ENCODE measurements around the gene TNFAIP2. TPM values are rescaled to one million over a fixed set of nuclear protein-coding genes. Genes with fewer than 3 reads are reported as not detected.
"Not testable (repeated sequence)": the region's sequence is repeated elsewhere in the genome, so short reads cannot be mapped to it uniquely, and the experiment has no call there.

The TNFAIP2 gene
- total and polyA plus RNA-seq, 2 experiments from 2014 or later: 9.6 to 51.8 TPM

DNA sequence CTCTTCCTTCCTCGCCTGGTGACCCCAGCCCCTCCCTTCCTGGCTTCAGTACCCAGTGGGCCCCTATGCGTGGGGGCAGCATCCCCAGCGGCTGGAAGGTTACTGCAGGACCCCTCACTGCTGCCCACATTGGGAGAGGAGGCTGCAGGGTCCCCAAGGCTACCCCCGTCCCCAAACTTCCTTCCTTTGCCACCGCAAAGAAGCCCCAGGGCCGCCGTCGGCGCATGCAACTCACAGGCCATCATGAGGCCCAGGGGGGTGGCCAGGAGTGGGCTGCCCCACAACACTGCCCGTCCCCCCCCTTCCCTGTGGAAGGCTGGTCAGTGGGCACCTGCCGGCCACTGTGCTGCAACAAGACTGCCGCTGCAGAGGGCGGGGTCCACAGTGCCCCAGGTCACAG lies 9.5 kb upstream of the TNFAIP2 start:
- H3F3A ChIP-seq (ENCODE audit: insufficient read depth): no peaks in the 10 kb centered on the region
- no peak overlapping the region for H3K9ac ChIP-seq
- DNase-seq: no peak
- H2AFZ ChIP-seq: no peak overlapping the region
- 96 to 97% methylated on average over 7 to 12 of the region's 13 CpGs for WGBS, 2 experiments (ENCODE audit: low coverage in 1 of 2, low lambda C conversion rate in 2 of 2, missing lambda C conversion rate in 2 of 2)
- H3K36me3 ChIP-seq (ENCODE audit: low read depth): no peaks in the 10 kb centered on the region
- no peak overlapping the region for H3K4me2 ChIP-seq (ENCODE audit: unreplicated experiment)
- no peaks in the 10 kb centered on the region for H3K27me3 ChIP-seq (replicated peaks; ENCODE audit: insufficient read depth)
- H3K4me1 ChIP-seq (ENCODE audit: insufficient read depth): no peaks in the 10 kb centered on the region
- H3K79me2 ChIP-seq (ENCODE audit: insufficient read depth): no peaks in the 10 kb centered on the region
- H3K9me2 ChIP-seq (ENCODE audit: insufficient read depth): no peaks in the 10 kb centered on the region
- no peak for TF ChIP-seq EZH2phosphoT487 (IDR thresholded peaks at IDR 0.05; ENCODE audit: insufficient read depth, low read depth)
- no peak for TF ChIP-seq EZH2 (IDR thresholded peaks at IDR 0.05; ENCODE audit: insufficient read depth, poor library complexity, severe bottlenecking)
- H3K4me3 ChIP-seq: no peak overlapping the region
- no peaks in the 10 kb centered on the region for H4K20me1 ChIP-seq (ENCODE audit: insufficient read depth)
- H3K9me3 ChIP-seq (ENCODE audit: low read depth): no peaks in the 10 kb centered on the region
- H3K27ac ChIP-seq: no peak overlapping the region
- in situ Hi-C loops (cut with MboI): no loop called here

GRCh38 chr14:103115086-103115679 lies 8.1 kb upstream of the TNFAIP2 start:
- H3K27ac ChIP-seq; in situ Hi-C loops (cut with MboI); H4K20me1 ChIP-seq (ENCODE audit: insufficient read depth); H3K4me1 ChIP-seq (ENCODE audit: insufficient read depth); H3F3A ChIP-seq (ENCODE audit: insufficient read depth); H3K9ac ChIP-seq; H3K79me2 ChIP-seq (ENCODE audit: insufficient read depth); H3K9me2 ChIP-seq (ENCODE audit: insufficient read depth); H3K9me3 ChIP-seq (ENCODE audit: low read depth); H3K36me3 ChIP-seq (ENCODE audit: low read depth); H3K27me3 ChIP-seq (replicated peaks; ENCODE audit: insufficient read depth): not testable (repeated sequence)
- H2AFZ ChIP-seq: peak overlapping the region; percentile 74
- 52 to 53% methylated on average over 12 of the region's 12 CpGs for WGBS, 2 experiments (ENCODE audit: low coverage in 1 of 2, low lambda C conversion rate in 2 of 2, missing lambda C conversion rate in 2 of 2)
- peak overlapping the region; percentile 43 for H3K4me3 ChIP-seq
- H3K4me2 ChIP-seq (ENCODE audit: unreplicated experiment): peak overlapping the region; percentile 32
- peak; percentile 31 for DNase-seq

DNA sequence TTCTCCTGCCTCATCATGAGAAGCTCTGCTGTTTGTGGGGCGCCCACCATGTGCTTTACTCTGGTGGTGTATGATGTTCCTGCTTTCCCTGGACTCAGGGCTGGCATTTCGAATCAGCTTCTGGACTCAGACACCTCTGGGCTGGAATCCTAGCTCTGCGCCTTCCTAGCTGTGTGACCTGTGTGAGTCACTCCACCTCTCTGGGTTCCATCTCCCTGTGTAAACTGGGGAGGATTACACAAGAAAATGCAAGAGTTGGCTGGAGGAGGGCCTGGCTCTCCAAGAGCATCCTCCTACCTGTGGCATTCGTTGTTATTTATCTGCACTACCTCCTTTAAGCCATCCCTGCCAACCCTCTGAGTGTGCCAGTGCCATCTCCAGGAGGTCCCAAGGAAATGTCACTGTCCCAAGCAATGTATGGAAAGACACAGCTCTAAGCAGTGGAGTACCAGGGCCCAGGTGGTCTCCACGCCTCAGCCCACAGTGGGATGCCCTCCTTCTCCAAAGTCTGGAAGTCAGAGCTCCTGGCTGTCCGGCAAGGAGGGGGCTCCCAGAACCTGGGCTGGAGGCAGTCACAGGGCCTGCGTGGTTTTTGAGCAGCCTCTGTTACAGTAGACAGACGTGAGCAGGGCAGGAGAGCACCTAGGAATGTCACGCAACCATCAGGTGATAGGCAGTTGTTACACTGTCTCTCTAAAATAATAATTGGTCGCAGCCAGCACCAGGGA lies 7.3 kb upstream of the TNFAIP2 start:
- Histone ChIP-seq H3K4me1 (ENCODE audit: insufficient read depth) (no peaks in the 10 kb centered on the region), H3K27ac (no peak overlapping the region), H3K9me3 (ENCODE audit: low read depth) (no peaks in the 10 kb centered on the region), H3F3A (ENCODE audit: insufficient read depth) (no peaks in the 10 kb centered on the region), H2AFZ (no peak overlapping the region), H3K9ac (no peak overlapping the region), H3K27me3 (replicated peaks; ENCODE audit: insufficient read depth) (no peaks in the 10 kb centered on the region), H3K4me2 (ENCODE audit: unreplicated experiment) (no peak overlapping the region), H3K4me3 (no peak overlapping the region), H3K9me2 (ENCODE audit: insufficient read depth) (no peaks in the 10 kb centered on the region), H3K79me2 (ENCODE audit: insufficient read depth) (no peaks in the 10 kb centered on the region), H4K20me1 (ENCODE audit: insufficient read depth) (no peaks in the 10 kb centered on the region), H3K36me3 (ENCODE audit: low read depth) (no peaks in the 10 kb centered on the region)
- WGBS, 2 experiments (ENCODE audit: low coverage in 1 of 2, low lambda C conversion rate in 2 of 2, missing lambda C conversion rate in 2 of 2): 89 to 93% methylated on average over 10 of the region's 10 CpGs
- DNase-seq: peak; percentile 38
- in situ Hi-C loops (cut with MboI): no loop called here
- TF ChIP-seq EZH2 (IDR thresholded peaks at IDR 0.05; ENCODE audit: insufficient read depth, poor library complexity, severe bottlenecking) (no peak), EZH2phosphoT487 (IDR thresholded peaks at IDR 0.05; ENCODE audit: insufficient read depth, low read depth) (no peak)

GRCh38 chr14:103116636-103117035 lies 6.6 kb upstream of the TNFAIP2 start:
- Histone ChIP-seq H3K36me3 (ENCODE audit: low read depth) (no peaks in the 10 kb centered on the region), H2AFZ (no peak overlapping the region), H3K9ac (no peak overlapping the region), H3F3A (ENCODE audit: insufficient read depth) (no peaks in the 10 kb centered on the region), H3K79me2 (ENCODE audit: insufficient read depth) (no peaks in the 10 kb centered on the region), H3K4me1 (ENCODE audit: insufficient read depth) (no peaks in the 10 kb centered on the region), H3K9me2 (ENCODE audit: insufficient read depth) (no peaks in the 10 kb centered on the region), H3K27me3 (replicated peaks; ENCODE audit: insufficient read depth) (no peaks in the 10 kb centered on the region), H3K4me2 (ENCODE audit: unreplicated experiment) (no peak overlapping the region), H4K20me1 (ENCODE audit: insufficient read depth) (no peaks in the 10 kb centered on the region), H3K27ac (no peak overlapping the region), H3K4me3 (no peak overlapping the region), H3K9me3 (ENCODE audit: low read depth) (no peaks in the 10 kb centered on the region)
- in situ Hi-C loops (cut with MboI): no loop called here
- WGBS, 2 experiments (ENCODE audit: low coverage in 1 of 2, low lambda C conversion rate in 2 of 2, missing lambda C conversion rate in 2 of 2): 94 to 96% methylated on average over 16 to 17 of the region's 17 CpGs
- DNase-seq: no peak
- TF ChIP-seq EZH2 (IDR thresholded peaks at IDR 0.05; ENCODE audit: insufficient read depth, poor library complexity, severe bottlenecking) (no peak), EZH2phosphoT487 (IDR thresholded peaks at IDR 0.05; ENCODE audit: insufficient read depth, low read depth) (no peak)

- H3K4me3 ChIP-seq; in situ Hi-C loops (cut with MboI); H3K4me2 ChIP-seq (ENCODE audit: unreplicated experiment); H3K27me3 ChIP-seq (replicated peaks; ENCODE audit: insufficient read depth); DNase-seq; H3K36me3 ChIP-seq (ENCODE audit: low read depth); H3F3A ChIP-seq (ENCODE audit: insufficient read depth); H3K4me1 ChIP-seq (ENCODE audit: insufficient read depth); H3K9me2 ChIP-seq (ENCODE audit: insufficient read depth); H3K79me2 ChIP-seq (ENCODE audit: insufficient read depth); H3K9ac ChIP-seq; H2AFZ ChIP-seq; H3K9me3 ChIP-seq (ENCODE audit: low read depth); H4K20me1 ChIP-seq (ENCODE audit: insufficient read depth); H3K27ac ChIP-seq: not testable (repeated sequence)
- 94 to 96% methylated on average over 6 to 7 of the region's 7 CpGs for WGBS, 2 experiments (ENCODE audit: low coverage in 1 of 2, low lambda C conversion rate in 2 of 2, missing lambda C conversion rate in 2 of 2)
Measured at GRCh38 chr14:103117499-103117898, 5.8 kb upstream of the TNFAIP2 start.

Measured in GM23248 (cell line).